Measurements from ENCODE around the gene WIPF2. TPM values are rescaled to one million over a fixed set of nuclear protein-coding genes. Genes with fewer than 3 reads are reported as not detected.
A peak's percentile ranks its signal among the peaks of the same experiment; 100 is the strongest.

Gene WIPF2
- total and polyA plus RNA-seq, 4 experiments from 2014 or later: 5.2 to 34.7 (median 24.0) TPM

GRCh38 chr17:40264458-40265185 is 45.5 kb downstream of the WIPF2 start:
- intact Hi-C loops (cut with micrococcal nuclease): no loop called here
- H3K9me3 ChIP-seq (ENCODE audit: control insufficient read depth in 1 of 2, low read length in 2 of 2): no peaks in the 10 kb centered on the region
- no peak overlapping the region for H3K27ac ChIP-seq (ENCODE audit: low read depth, low read length)
- H3K27me3 ChIP-seq (ENCODE audit: insufficient read depth, low read length): no peaks in the 10 kb centered on the region
- no peak overlapping the region for H3K4me3 ChIP-seq (ENCODE audit: low read length in 2 of 2)
- Mint-ChIP-seq H3K27me3 (no peaks in the 10 kb centered on the region), H3K27ac (no peak overlapping the region), H3K4me3 (no peak overlapping the region), H3K9me3 (no peaks in the 10 kb centered on the region), H3K36me3 (peaks cover 22 to 34% of the 10 kb centered on the region in 2 donors), H3K4me1 (peaks cover 0 to 3% (median 1%) of the 10 kb centered on the region in 4 donors)
- peaks cover 71% of the 10 kb centered on the region for H3K36me3 ChIP-seq (ENCODE audit: insufficient read depth, low read length)
- POLR2A ChIA-PET (ENCODE audit: partially characterized antibody): no interaction called here
- H3K4me1 ChIP-seq (ENCODE audit: insufficient read depth, low read length): no peaks in the 10 kb centered on the region
- DNase-seq: no peak
- CTCF ChIA-PET (ENCODE audit: partially characterized antibody): no interaction called here

GRCh38 chr17:40265337-40265736 is 46.2 kb downstream of the WIPF2 start:
- Histone ChIP-seq H3K27ac (ENCODE audit: low read depth, low read length) (no peak overlapping the region), H3K4me3 (ENCODE audit: low read length in 2 of 2) (no peak overlapping the region), H3K9me3 (ENCODE audit: control insufficient read depth in 1 of 2, low read length in 2 of 2) (no peaks in the 10 kb centered on the region), H3K4me1 (ENCODE audit: insufficient read depth, low read length) (no peaks in the 10 kb centered on the region), H3K27me3 (ENCODE audit: insufficient read depth, low read length) (no peaks in the 10 kb centered on the region), H3K36me3 (ENCODE audit: insufficient read depth, low read length) (peaks cover 65% of the 10 kb centered on the region)
- intact Hi-C loops (cut with micrococcal nuclease): no loop called here
- no peak overlapping the region for H3K4me3 Mint-ChIP-seq
- no peak overlapping the region for H3K27ac Mint-ChIP-seq
- ChIA-PET POLR2A (ENCODE audit: partially characterized antibody) (no interaction called here), CTCF (ENCODE audit: partially characterized antibody) (no interaction called here)
- peaks cover 0 to 3% (median 1%) of the 10 kb centered on the region in 4 donors for H3K4me1 Mint-ChIP-seq
- no peaks in the 10 kb centered on the region for H3K27me3 Mint-ChIP-seq
- H3K9me3 Mint-ChIP-seq: no peaks in the 10 kb centered on the region
- peaks cover 22 to 31% of the 10 kb centered on the region in 2 donors for H3K36me3 Mint-ChIP-seq
- no peak for DNase-seq

GRCh38 chr17:40266882-40267281 is 47.8 kb downstream of the WIPF2 start:
- POLR2A ChIA-PET (ENCODE audit: partially characterized antibody): no interaction called here
- CTCF ChIA-PET (ENCODE audit: partially characterized antibody): no interaction called here

GRCh38 chr17:40268141-40268712 is 49.1 kb downstream of the WIPF2 start:
- intact Hi-C loops (cut with micrococcal nuclease): no loop called here
- POLR2A ChIA-PET (ENCODE audit: partially characterized antibody): no interaction called here
- CTCF ChIA-PET (ENCODE audit: partially characterized antibody): interaction anchor here (0.6 to 1.5 kb wide), 3 partner anchors 15 to 66 kb away, joined by 3 to 5 read pairs (median 4); no protein-coding TSS in a partner anchor

More at GRCh38 chr17:40266882-40267281, 47.8 kb downstream of the WIPF2 start:
- intact Hi-C loops (cut with micrococcal nuclease): no loop called here
- DNase-seq: no peak
- Mint-ChIP-seq H3K4me3 (no peak overlapping the region), H3K27me3 (no peaks in the 10 kb centered on the region), H3K36me3 (peaks cover 20 to 31% of the 10 kb centered on the region in 2 donors), H3K27ac (no peak overlapping the region), H3K4me1 (peaks cover 0 to 4% (median 2%) of the 10 kb centered on the region in 4 donors), H3K9me3 (no peaks in the 10 kb centered on the region)
- Histone ChIP-seq H3K4me3 (ENCODE audit: low read length in 2 of 2) (no peak overlapping the region), H3K27me3 (ENCODE audit: insufficient read depth, low read length) (no peaks in the 10 kb centered on the region), H3K9me3 (ENCODE audit: control insufficient read depth in 1 of 2, low read length in 2 of 2) (no peaks in the 10 kb centered on the region), H3K36me3 (ENCODE audit: insufficient read depth, low read length) (peaks cover 61% of the 10 kb centered on the region), H3K4me1 (ENCODE audit: insufficient read depth, low read length) (no peaks in the 10 kb centered on the region), H3K27ac (ENCODE audit: low read depth, low read length) (no peak overlapping the region)

GRCh38 chr17:40278414-40278813 is 59.3 kb downstream of the WIPF2 start:
- no peak for DNase-seq
- no peak overlapping the region for H3K27ac ChIP-seq (ENCODE audit: low read depth, low read length)
- Mint-ChIP-seq H3K27me3 (no peaks in the 10 kb centered on the region), H3K36me3 (peaks cover 49 to 75% of the 10 kb centered on the region in 2 donors), H3K27ac (peak overlapping the region in 5 of 7 donors; percentile 37 to 66 (median 50)), H3K4me1 (peaks cover 1 to 18% (median 10%) of the 10 kb centered on the region in 4 donors), H3K4me3 (no peak overlapping the region), H3K9me3 (no peaks in the 10 kb centered on the region)
- no peaks in the 10 kb centered on the region for H3K27me3 ChIP-seq (ENCODE audit: insufficient read depth, low read length)
- ChIA-PET POLR2A (ENCODE audit: partially characterized antibody) (no interaction called here), CTCF (ENCODE audit: partially characterized antibody) (interaction anchor here (0.6 kb wide), 1 partner anchor 111 kb away, joined by 3 read pairs; no protein-coding TSS in a partner anchor)
- H3K4me3 ChIP-seq (ENCODE audit: low read length in 2 of 2): no peak overlapping the region
- H3K36me3 ChIP-seq (ENCODE audit: insufficient read depth, low read length): peaks cover 54% of the 10 kb centered on the region
- peaks cover 2% of the 10 kb centered on the region for H3K4me1 ChIP-seq (ENCODE audit: insufficient read depth, low read length)
- no peaks in the 10 kb centered on the region for H3K9me3 ChIP-seq (ENCODE audit: control insufficient read depth in 1 of 2, low read length in 2 of 2)
- intact Hi-C loops (cut with micrococcal nuclease): no loop called here

More at GRCh38 chr17:40268141-40268712, 49.1 kb downstream of the WIPF2 start:
- H3K4me3 Mint-ChIP-seq: no peak overlapping the region
- Histone ChIP-seq H3K36me3 (ENCODE audit: insufficient read depth, low read length) (peaks cover 50% of the 10 kb centered on the region), H3K4me1 (ENCODE audit: insufficient read depth, low read length) (no peaks in the 10 kb centered on the region), H3K27me3 (ENCODE audit: insufficient read depth, low read length) (no peaks in the 10 kb centered on the region), H3K4me3 (ENCODE audit: low read length in 2 of 2) (no peak overlapping the region), H3K9me3 (ENCODE audit: control insufficient read depth in 1 of 2, low read length in 2 of 2) (no peaks in the 10 kb centered on the region), H3K27ac (ENCODE audit: low read depth, low read length) (no peak overlapping the region)
- H3K36me3 Mint-ChIP-seq: peaks cover 16 to 28% of the 10 kb centered on the region in 2 donors
- H3K27ac Mint-ChIP-seq: peak overlapping the region in 1 of 7 donors; percentile 50
- H3K4me1 Mint-ChIP-seq: peaks cover 0 to 2% (median 0%) of the 10 kb centered on the region in 4 donors
- DNase-seq: no peak
- H3K9me3 Mint-ChIP-seq: no peaks in the 10 kb centered on the region
- no peaks in the 10 kb centered on the region for H3K27me3 Mint-ChIP-seq

GRCh38 chr17:40279402-40279801 is 60.3 kb downstream of the WIPF2 start:
- Histone ChIP-seq H3K36me3 (ENCODE audit: insufficient read depth, low read length) (peaks cover 46% of the 10 kb centered on the region), H3K4me1 (ENCODE audit: insufficient read depth, low read length) (peaks cover 6% of the 10 kb centered on the region), H3K4me3 (ENCODE audit: low read length in 2 of 2) (no peak overlapping the region), H3K9me3 (ENCODE audit: control insufficient read depth in 1 of 2, low read length in 2 of 2) (no peaks in the 10 kb centered on the region), H3K27ac (ENCODE audit: low read depth, low read length) (no peak overlapping the region), H3K27me3 (ENCODE audit: insufficient read depth, low read length) (no peaks in the 10 kb centered on the region)
- intact Hi-C loops (cut with micrococcal nuclease): no loop called here
- DNase-seq: no peak
- ChIA-PET CTCF (ENCODE audit: partially characterized antibody) (interaction anchor here (0.5 kb wide), 1 partner anchor 1369 kb away, joined by 4 read pairs; no protein-coding TSS in a partner anchor), POLR2A (ENCODE audit: partially characterized antibody) (no interaction called here)
- Mint-ChIP-seq H3K27ac (peak overlapping the region in 1 of 7 donors; percentile 60), H3K36me3 (peaks cover 43 to 73% of the 10 kb centered on the region in 2 donors), H3K4me3 (no peak overlapping the region), H3K4me1 (peaks cover 7 to 27% (median 17%) of the 10 kb centered on the region in 4 donors), H3K9me3 (no peaks in the 10 kb centered on the region), H3K27me3 (no peaks in the 10 kb centered on the region)

GRCh38 chr17:40281663-40282062 is 62.6 kb downstream of the WIPF2 start:
- intact Hi-C loops (cut with micrococcal nuclease): no loop called here
- Histone ChIP-seq H3K27ac (ENCODE audit: low read depth, low read length) (no peak overlapping the region), H3K4me3 (ENCODE audit: low read length in 2 of 2) (no peak overlapping the region), H3K4me1 (ENCODE audit: insufficient read depth, low read length) (peaks cover 6% of the 10 kb centered on the region), H3K9me3 (ENCODE audit: control insufficient read depth in 1 of 2, low read length in 2 of 2) (no peaks in the 10 kb centered on the region), H3K36me3 (ENCODE audit: insufficient read depth, low read length) (peaks cover 36% of the 10 kb centered on the region), H3K27me3 (ENCODE audit: insufficient read depth, low read length) (no peaks in the 10 kb centered on the region)
- DNase-seq: peak in 1 of 5 donors; percentile 9
- Mint-ChIP-seq H3K36me3 (peaks cover 35 to 59% of the 10 kb centered on the region in 2 donors), H3K4me3 (peak overlapping the region in 5 of 8 donors; percentile 4 to 61 (median 38)), H3K27me3 (no peaks in the 10 kb centered on the region), H3K4me1 (peaks cover 7 to 29% (median 20%) of the 10 kb centered on the region in 4 donors), H3K9me3 (no peaks in the 10 kb centered on the region), H3K27ac (peak overlapping the region; percentile 24 to 92 (median 77))
- CTCF ChIA-PET (ENCODE audit: partially characterized antibody): interaction anchor here (1.0 kb wide), 1 partner anchor 13 kb away, joined by 4 read pairs; no protein-coding TSS in a partner anchor
- POLR2A ChIA-PET (ENCODE audit: partially characterized antibody): no interaction called here
